AG04450 (cell line): ENCODE measurements around the gene DTNBP1. TPM values are rescaled to one million over a fixed set of nuclear protein-coding genes. Genes with fewer than 3 reads are reported as not detected.
A peak's percentile ranks its signal among the peaks of the same experiment; 100 is the strongest.

Source experiments
- CTCF ChIA-PET: fragments of 300-600, 350-600 bp; formaldehyde crosslinking; extraction: SDS; loops from one replicate; lab custom pipeline; 2022; ENCODE audit warnings: antibody characterized with exemption, inconsistent platforms; lab: Charles Lee
- POLR2A ChIA-PET: fragments of 350-600 bp; formaldehyde crosslinking; extraction: SDS; loops from one replicate; lab custom pipeline; 2021; ENCODE audit warnings: antibody characterized with exemption, inconsistent platforms; lab: Yijun Ruan, JAX
- DNase-seq: peaks from one replicate; pipeline ENCODE4 v3.0.0-alpha.2; 2011; ENCODE audit warnings: low read depth, low spot score
- H3K27ac ChIP-seq: one replicate; pipeline ENCODE4 v1.5.1; 2012; ENCODE audit warnings: low read depth, low read length, control low read depth
- H3K27me3 ChIP-seq: one replicate; pipeline ENCODE4 v1.6.0; 2012; ENCODE audit warnings: low read length; ENCODE audit not compliant: control insufficient read depth, insufficient read depth
- H3K4me3 ChIP-seq: 2 replicates; pipeline ENCODE4 v1.5.1; 2011; ENCODE audit warnings: mild to moderate bottlenecking, low read depth, low read length, control low read depth
- H3K9me3 ChIP-seq: 2 replicates; pipeline ENCODE4 v1.5.1; 2012; ENCODE audit warnings: low read length; ENCODE audit not compliant: control insufficient read depth, insufficient read depth
- polyA minus RNA-seq: library from RNA; depleted of rRNA, polyadenylated mRNA; stranded (reverse); fragments of >200 nt; gene quantifications from 2 replicates; pipeline ENCODE4 v1.2.3, GENCODE V29; 2011; rRNA and poly(A)+ RNA removed
- polyA plus RNA-seq: library from polyadenylated mRNA; depleted of rRNA; stranded (reverse); fragments of >200 nt; gene quantifications from 2 replicates; pipeline ENCODE4 v1.2.3, GENCODE V29; 2011; rRNA removed
- TF ChIP-seq, protein P1 (sequence below): IDR thresholded peaks from 2 replicates; pipeline ENCODE4 v1.5.1; 2011; ENCODE audit warnings: low read depth, low read length, control low read depth, inconsistent platforms

The DTNBP1 gene, protein sequence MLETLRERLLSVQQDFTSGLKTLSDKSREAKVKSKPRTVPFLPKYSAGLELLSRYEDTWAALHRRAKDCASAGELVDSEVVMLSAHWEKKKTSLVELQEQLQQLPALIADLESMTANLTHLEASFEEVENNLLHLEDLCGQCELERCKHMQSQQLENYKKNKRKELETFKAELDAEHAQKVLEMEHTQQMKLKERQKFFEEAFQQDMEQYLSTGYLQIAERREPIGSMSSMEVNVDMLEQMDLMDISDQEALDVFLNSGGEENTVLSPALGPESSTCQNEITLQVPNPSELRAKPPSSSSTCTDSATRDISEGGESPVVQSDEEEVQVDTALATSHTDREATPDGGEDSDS
- polyA plus RNA-seq (15.2 and 18.5 TPM in 2 replicates), polyA minus RNA-seq (13.1 and 13.5 TPM in 2 replicates)

DNA sequence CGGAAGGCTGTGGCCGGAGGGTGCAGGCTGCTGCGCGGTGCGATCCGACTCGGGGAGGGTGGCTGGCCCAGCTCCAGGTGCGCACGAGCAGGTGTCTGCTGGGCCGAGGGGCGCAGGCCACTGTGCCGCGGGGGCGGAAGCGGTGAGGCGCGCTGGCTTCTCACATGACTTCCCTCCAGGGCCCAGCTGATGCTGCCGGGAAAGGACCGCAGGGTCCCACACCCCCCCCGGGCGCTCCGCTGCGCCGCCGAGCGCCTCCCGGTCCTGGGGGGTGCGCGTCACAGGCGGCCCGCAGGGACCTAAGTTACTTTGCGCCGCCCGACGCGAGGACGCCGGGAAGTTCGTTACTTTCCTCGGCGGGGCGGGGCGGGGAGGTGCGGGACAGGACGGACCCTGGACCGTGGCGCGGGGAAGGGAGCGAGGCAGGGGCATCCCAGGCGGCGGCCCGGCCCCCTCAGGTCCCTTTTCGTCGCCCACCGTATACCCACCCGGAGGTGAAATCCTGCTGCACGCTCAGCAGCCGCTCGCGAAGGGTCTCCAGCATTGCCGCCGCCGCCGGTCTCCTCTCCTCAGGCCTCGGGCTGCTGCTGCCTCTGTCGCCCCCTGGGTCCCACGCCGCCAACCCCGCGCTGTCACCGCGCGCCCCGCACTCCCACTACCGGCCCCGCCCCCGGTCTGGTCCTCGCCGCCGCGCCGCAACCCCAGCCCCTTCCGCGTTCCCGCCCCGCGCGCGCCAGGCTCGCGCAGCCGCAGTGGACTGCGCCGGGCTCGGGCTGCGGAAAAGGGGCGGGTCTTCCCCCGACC is at the start of gene DTNBP1:
TSS of gene DTNBP1 (minus strand) at position 703 of the 804 bp plus-strand sequence. CDS start at position 544, 159 bp downstream.
- peak within 1 kb of the TSS; percentile 76 for H3K4me3 ChIP-seq
- POLR2A ChIA-PET: interaction anchor here (0.7 kb wide), 1 partner anchor 189 kb away, joined by 3 read pairs; no protein-coding TSS in a partner anchor
- TF ChIP-seq, protein P1, sequence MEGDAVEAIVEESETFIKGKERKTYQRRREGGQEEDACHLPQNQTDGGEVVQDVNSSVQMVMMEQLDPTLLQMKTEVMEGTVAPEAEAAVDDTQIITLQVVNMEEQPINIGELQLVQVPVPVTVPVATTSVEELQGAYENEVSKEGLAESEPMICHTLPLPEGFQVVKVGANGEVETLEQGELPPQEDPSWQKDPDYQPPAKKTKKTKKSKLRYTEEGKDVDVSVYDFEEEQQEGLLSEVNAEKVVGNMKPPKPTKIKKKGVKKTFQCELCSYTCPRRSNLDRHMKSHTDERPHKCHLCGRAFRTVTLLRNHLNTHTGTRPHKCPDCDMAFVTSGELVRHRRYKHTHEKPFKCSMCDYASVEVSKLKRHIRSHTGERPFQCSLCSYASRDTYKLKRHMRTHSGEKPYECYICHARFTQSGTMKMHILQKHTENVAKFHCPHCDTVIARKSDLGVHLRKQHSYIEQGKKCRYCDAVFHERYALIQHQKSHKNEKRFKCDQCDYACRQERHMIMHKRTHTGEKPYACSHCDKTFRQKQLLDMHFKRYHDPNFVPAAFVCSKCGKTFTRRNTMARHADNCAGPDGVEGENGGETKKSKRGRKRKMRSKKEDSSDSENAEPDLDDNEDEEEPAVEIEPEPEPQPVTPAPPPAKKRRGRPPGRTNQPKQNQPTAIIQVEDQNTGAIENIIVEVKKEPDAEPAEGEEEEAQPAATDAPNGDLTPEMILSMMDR: no peak
- DNase-seq: peak; percentile 11
- CTCF ChIA-PET: interaction anchor here (1.0 kb wide), 1 partner anchor 21 kb away, joined by 3 read pairs; no protein-coding TSS in a partner anchor
- peaks cover 4% of the 10 kb centered on the region for H3K27me3 ChIP-seq
- H3K9me3 ChIP-seq: no peaks in the 10 kb centered on the region; the same call in 1 of the 2 replicates
- H3K27ac ChIP-seq: no peak within 1 kb of the TSS

DNA sequence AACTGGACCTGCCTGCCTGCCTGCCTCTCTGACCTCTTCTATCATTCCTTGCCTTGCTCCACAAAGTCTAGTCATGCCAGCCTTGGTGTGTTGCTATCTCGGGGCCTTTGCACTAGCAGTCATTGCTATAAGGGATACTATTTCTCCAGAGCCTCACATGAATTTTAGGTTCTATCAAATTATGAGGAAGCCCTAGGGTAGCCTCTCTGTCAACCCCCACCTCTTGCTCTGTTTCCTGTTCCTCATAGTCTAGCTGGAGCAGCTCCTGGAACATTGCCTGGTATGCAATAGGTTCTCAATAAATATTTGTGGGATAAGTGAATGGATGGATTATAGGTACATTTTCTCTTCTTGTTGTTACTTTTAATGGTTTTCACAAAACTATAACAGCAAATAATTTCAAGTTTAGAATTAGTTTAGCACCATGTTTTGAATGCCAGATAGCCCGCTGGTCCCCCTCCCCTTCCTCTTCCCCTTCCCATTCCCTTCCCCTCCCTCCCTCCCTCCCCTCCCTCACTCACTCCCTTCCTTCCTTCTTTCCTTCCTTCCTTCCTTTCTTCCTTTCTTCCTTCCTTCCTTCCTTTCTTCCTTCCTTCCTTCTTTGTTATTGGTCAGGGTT is 46.9 kb upstream of the DTNBP1 start:
- Histone ChIP-seq H3K9me3 (no peaks in the 10 kb centered on the region), H3K27ac (no peak overlapping the region), H3K4me3 (no peak overlapping the region), H3K27me3 (peaks cover 5% of the 10 kb centered on the region)
- TF ChIP-seq, protein P1: no peak
- ChIA-PET POLR2A (no interaction called here), CTCF (interaction anchor here (2.1 kb wide), 1 partner anchor 18 kb away, joined by 5 read pairs; no protein-coding TSS in a partner anchor)
- DNase-seq: no peak

DNA sequence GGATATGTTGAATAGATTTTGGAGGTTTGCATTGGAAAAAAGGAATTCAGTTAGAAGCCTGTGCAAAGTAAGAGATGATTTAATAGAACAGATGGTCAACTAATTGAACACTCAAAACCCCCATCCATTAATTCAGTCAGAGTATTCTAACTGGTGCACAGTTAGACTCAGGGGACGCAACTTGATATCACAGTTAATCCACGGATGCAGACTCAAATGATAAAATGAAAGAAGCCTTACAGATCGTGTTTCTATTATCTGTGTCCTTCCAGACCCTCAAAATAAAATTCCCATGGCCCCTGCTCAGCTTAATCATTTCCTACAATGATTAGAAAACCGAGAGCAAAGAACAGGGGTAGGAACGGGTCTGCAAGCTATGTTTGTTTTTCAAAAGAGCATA is 45.4 kb upstream of the DTNBP1 start:
- CTCF ChIA-PET: interaction anchor here (2.1 kb wide), 1 partner anchor 17 kb away, joined by 5 read pairs; no protein-coding TSS in a partner anchor
- no peaks in the 10 kb centered on the region for H3K9me3 ChIP-seq
- no peak overlapping the region for H3K27ac ChIP-seq
- POLR2A ChIA-PET: no interaction called here
- H3K27me3 ChIP-seq: peaks cover 2% of the 10 kb centered on the region
- H3K4me3 ChIP-seq: no peak overlapping the region
- DNase-seq: no peak
- TF ChIP-seq, protein P1: no peak

DNA sequence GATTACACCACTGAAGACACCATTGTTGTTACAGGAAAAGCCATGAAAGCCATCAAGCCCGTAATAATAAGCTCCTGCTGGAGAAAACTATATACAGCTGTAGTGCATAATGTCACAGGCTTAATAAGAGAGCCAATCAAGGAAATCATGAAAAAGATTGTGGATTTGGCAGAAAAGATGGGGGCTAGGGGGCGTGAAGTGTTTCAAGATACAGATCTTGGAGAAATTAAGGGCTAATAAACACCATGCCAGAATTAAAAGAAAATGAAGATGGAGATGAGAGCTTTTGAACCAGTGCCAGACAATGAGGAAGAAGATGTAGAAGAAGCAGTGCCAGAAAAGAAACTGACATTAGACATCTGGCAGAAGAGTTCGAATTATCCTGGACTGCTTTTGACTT is 43.2 kb upstream of the DTNBP1 start:
- TF ChIP-seq, protein P1: no peak
- H3K9me3 ChIP-seq: no peaks in the 10 kb centered on the region
- ChIA-PET POLR2A (no interaction called here), CTCF (no interaction called here)
- DNase-seq: no peak
- H3K27me3 ChIP-seq: peaks cover 2% of the 10 kb centered on the region
- H3K4me3 ChIP-seq: no peak overlapping the region
- no peak overlapping the region for H3K27ac ChIP-seq
